Endothelial cell of umbilical vein (primary cell): Measurements from ENCODE around the gene THSD4. TPM values are rescaled to one million over a fixed set of nuclear protein-coding genes. Genes with fewer than 3 reads are reported as not detected.

Experiments
- BruUV-seq: library from RNA; stranded (reverse); fragments of 400-500 nt; replicated peaks from 2 replicates; lab custom pipeline; 2021; lab: Mats Ljungman, UMichigan
- CTCF ChIA-PET: fragments of 300-600, 350-600 bp; sonication (Branson Sonifier 250); formaldehyde crosslinking; loops from one replicate; lab custom pipeline; 2021; ENCODE audit warnings: antibody characterized with exemption, inconsistent platforms; lab: Charles Lee
- POLR2A ChIA-PET: fragments of 300-600, 350-600 bp; sonication (Branson Sonifier 250); formaldehyde crosslinking; loops from one replicate; lab custom pipeline; 2021; ENCODE audit warnings: antibody characterized with exemption, inconsistent platforms; lab: Charles Lee
- DNase-seq: peaks from one replicate; pipeline ENCODE4 v3.0.0-alpha.2; 2011; ENCODE audit warnings: low read depth, low spot score
- FAIRE-seq: peaks from 2 replicates; lab custom pipeline; 2011; peaks lifted over from hg19 to GRCh38; lab: Jason Lieb, UNC
- H2AFZ ChIP-seq: 2 replicates; pipeline ENCODE4 v1.6.0; 2012; ENCODE audit warnings: low read depth, low read length, control low read depth, inconsistent platforms
- H3K27ac ChIP-seq: 2 replicates; pipeline ENCODE4 v1.5.1; 2011; ENCODE audit warnings: low read depth, mild to moderate bottlenecking, control low read depth, low read length, moderate library complexity; ENCODE audit not compliant: insufficient read depth
- H3K27me3 ChIP-seq, 2 experiments: 2 replicates each; pipeline versions ENCODE4 v1.6.0 to v1.6.1; 2011; ENCODE audit warnings: low read length in 2 of 2, mixed read lengths in 1 of 2; ENCODE audit not compliant: control insufficient read depth in 2 of 2, insufficient read depth in 2 of 2
- H3K36me3 ChIP-seq, 2 experiments: 2 replicates in 1 of 2; 3 replicates in 1 of 2; pipeline ENCODE4 v1.5.1; 2011; ENCODE audit warnings: low read length in 2 of 2, mild to moderate bottlenecking in 1 of 2, moderate library complexity in 1 of 2; ENCODE audit not compliant: control insufficient read depth in 2 of 2, insufficient read depth in 2 of 2; ENCODE audit errors: extremely low read depth in 1 of 2
- H3K4me1 ChIP-seq: 3 replicates; pipeline ENCODE4 v1.5.1; 2011; ENCODE audit warnings: mild to moderate bottlenecking, low read length; ENCODE audit not compliant: control insufficient read depth, insufficient read depth; ENCODE audit errors: extremely low read depth
- H3K4me2 ChIP-seq: 2 replicates; pipeline ENCODE4 v1.6.1; 2011; ENCODE audit warnings: low read length, control low read depth, mixed read lengths; ENCODE audit not compliant: insufficient read depth
- H3K4me3 ChIP-seq, 3 experiments: fragments of 200-600 bp in 1 of 3; sonication (generic), shearing (Covaris generic) in 1 of 3; replicated peaks in 1 of 3; 2 replicates each; pipeline ENCODE4 v1.5.1; 2011 to 2016; ENCODE audit warnings: control low read depth in 3 of 3, low read length in 3 of 3, mild to moderate bottlenecking in 2 of 3, inconsistent platforms in 1 of 3, low read depth in 1 of 3, moderate library complexity in 1 of 3; ENCODE audit not compliant: insufficient read depth in 1 of 3
- H3K79me2 ChIP-seq: 2 replicates; pipeline ENCODE4 v1.6.0; 2012; ENCODE audit warnings: low read length, inconsistent platforms; ENCODE audit not compliant: control insufficient read depth, insufficient read depth
- H3K9ac ChIP-seq: replicated peaks from 2 replicates; pipeline ENCODE3; 2011; ENCODE audit warnings: low read length, control low read depth; ENCODE audit not compliant: insufficient read depth; ENCODE audit errors: extremely low read depth
- H3K9me1 ChIP-seq: replicated peaks from 3 replicates; pipeline ENCODE4 v1.6.0; 2011; ENCODE audit warnings: mild to moderate bottlenecking, low read length; ENCODE audit not compliant: control insufficient read depth, insufficient read depth; ENCODE audit errors: extremely low read depth
- H3K9me3 ChIP-seq: replicated peaks from 2 replicates; pipeline ENCODE4 v1.5.1; 2012; ENCODE audit warnings: low read length, inconsistent platforms; ENCODE audit not compliant: control insufficient read depth, insufficient read depth
- H4K20me1 ChIP-seq: replicated peaks from 2 replicates; pipeline ENCODE3; 2011; ENCODE audit warnings: mild to moderate bottlenecking, low read length; ENCODE audit not compliant: control insufficient read depth, insufficient read depth; ENCODE audit errors: extremely low read depth
- CTCF ChIP-seq, 2 donors: IDR thresholded peaks; 1 replicate in 1 of 2; 2 replicates in 1 of 2; pipeline ENCODE4 v1.5.1; 2011; ENCODE audit warnings: low read length in 2 of 2, mild to moderate bottlenecking in 2 of 2, moderate library complexity in 2 of 2, control low read depth in 1 of 2, inconsistent platforms in 1 of 2, low read depth in 1 of 2; ENCODE audit not compliant: insufficient read depth in 1 of 2; ENCODE audit errors: extremely low read depth in 1 of 2
- EZH2 ChIP-seq: IDR thresholded peaks from 2 replicates; pipeline ENCODE4 v1.6.1; 2012; ENCODE audit warnings: borderline replicate concordance, low read depth, mild to moderate bottlenecking, moderate library complexity, low read length, inconsistent platforms; ENCODE audit not compliant: severe bottlenecking
- FOS ChIP-seq: IDR thresholded peaks from 2 replicates; pipeline ENCODE4 v1.6.1; 2011; ENCODE audit warnings: mild to moderate bottlenecking, low read length, moderate library complexity, borderline replicate concordance; ENCODE audit not compliant: insufficient read depth
- GATA2 ChIP-seq: IDR thresholded peaks from 2 replicates; pipeline ENCODE4 v1.7.0; 2011; ENCODE audit warnings: low read depth, mild to moderate bottlenecking, moderate library complexity, mixed read lengths, low read length; ENCODE audit not compliant: insufficient read length, insufficient read depth
- JUN ChIP-seq: IDR thresholded peaks from 2 replicates; pipeline ENCODE4 v1.6.1; 2011; ENCODE audit warnings: borderline replicate concordance, low read depth; ENCODE audit not compliant: insufficient read length, insufficient read depth
- MAX ChIP-seq: IDR thresholded peaks from 2 replicates; pipeline ENCODE4 v1.6.1; 2011; ENCODE audit not compliant: insufficient read depth, insufficient read length
- MYC ChIP-seq: IDR thresholded peaks from one replicate; pipeline ENCODE4 v1.6.1; 2011; ENCODE audit warnings: mild to moderate bottlenecking, low read depth, low read length
- POLR2A ChIP-seq: IDR thresholded peaks from 2 replicates; pipeline ENCODE4 v1.6.1; 2012; ENCODE audit warnings: low read depth, mild to moderate bottlenecking, control low read depth, low read length
- POLR2AphosphoS5 ChIP-seq: IDR thresholded peaks from 2 replicates; pipeline ENCODE4 v1.6.1; 2012; ENCODE audit warnings: low read depth, mild to moderate bottlenecking, control low read depth, low read length, moderate library complexity; ENCODE audit not compliant: insufficient read depth
- dilution Hi-C: fragments of 300-500 bp; cut with MboI; formaldehyde crosslinking; loops from one replicate; pipeline ENCODE4 v1.15.0; 2019; ENCODE audit warnings: low sequenced_read_pairs; ENCODE audit not compliant: extremely low pct_ligation_motif_present
- intact Hi-C: fragments of 100-400 bp; cut with micrococcal nuclease; formaldehyde crosslinking; loops from one replicate; pipeline ENCODE4 v1.10.0; 2022
- polyA plus RNA-seq, 4 experiments: library from polyadenylated mRNA; depleted of rRNA in 3 of 4; stranded (reverse) in 3 of 4; unstranded in 1 of 4; fragments of >200 nt; gene quantifications; 2 replicates each; pipeline versions ENCODE4 v1.2.1 to v1.2.3, GENCODE V29; 2011 to 2012; ENCODE audit warnings: missing spikeins in 1 of 4
- total RNA-seq: library from RNA; stranded (reverse); gene quantifications from 2 replicates; pipeline ENCODE4 v1.2.3, GENCODE V29; 2021

Gene THSD4
- total and polyA plus RNA-seq, 2 donors (not counting 3 experiments of a cell fraction or from before 2014, with no cell fraction given): 9.9 to 25.4 TPM

- no peak overlapping the region for H3K27ac ChIP-seq
- peaks cover 7% of the 10 kb centered on the region for H3K4me1 ChIP-seq
- peaks cover 2% of the 10 kb centered on the region for H3K79me2 ChIP-seq
- FAIRE-seq (peak; percentile 69), DNase-seq (no peak)
- intact Hi-C loops: loop anchor here (5.0 kb wide), 1 partner anchor 254 kb away; no protein-coding TSS in a partner anchor
- no peaks in the 10 kb centered on the region for H3K9me3 ChIP-seq
- TF ChIP-seq MYC (no peak), JUN (no peak), GATA2 (no peak), CTCF (IDR thresholded peaks at IDR 0.05; ENCODE audit: extremely low read depth in 1 of 2, insufficient read depth in 1 of 2, low read depth in 1 of 2, low read length in 2 of 2) (no peak), MAX (no peak), POLR2A (no peak), FOS (no peak), EZH2 (no peak), POLR2AphosphoS5 (no peak)
- dilution Hi-C loops: no loop called here
- no peak overlapping the region for H3K9ac ChIP-seq
- no peaks in the 10 kb centered on the region for H4K20me1 ChIP-seq
- no peak overlapping the region for H3K4me3 ChIP-seq
- H2AFZ ChIP-seq: no peak overlapping the region
- ChIA-PET CTCF (interaction anchor here (7.5 kb wide), 1 partner anchor 322 kb away, joined by 102 read pairs; no protein-coding TSS in a partner anchor), POLR2A (interaction anchor here (0.6 kb wide), 1 partner anchor 18 kb away, joined by 7 read pairs; no protein-coding TSS in a partner anchor)
- no peaks in the 10 kb centered on the region for H3K9me1 ChIP-seq
- H3K36me3 ChIP-seq: no peaks in the 10 kb centered on the region
- no peaks in the 10 kb centered on the region for H3K27me3 ChIP-seq
- BruUV-seq: no TSS peak
- H3K4me2 ChIP-seq: no peak overlapping the region
These were observed 2.5 kb downstream of the THSD4 start for GRCh38 chr15:71117714-71118305.
